Measurements from ENCODE around the gene DOCK4.

DOCK4 gene

DNA sequence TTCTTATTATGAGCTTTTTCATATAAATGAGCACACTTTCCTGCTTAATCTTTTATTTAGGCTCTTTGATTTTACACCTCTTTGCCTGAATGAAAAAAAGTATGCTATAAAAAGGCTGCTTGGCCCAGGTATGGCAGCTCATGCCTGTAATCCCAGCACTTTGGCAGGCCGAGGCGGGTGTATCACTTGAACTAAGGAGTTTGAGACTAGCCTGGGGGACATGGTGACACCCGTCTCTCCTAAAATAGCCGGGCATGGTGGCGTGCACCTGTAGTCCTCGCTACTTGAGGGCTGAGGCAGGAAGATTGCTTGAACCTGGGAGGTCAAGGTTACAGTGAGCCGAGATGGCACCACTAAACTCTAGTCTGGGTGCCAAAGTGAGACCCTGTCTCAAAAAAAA is 72.9 kb downstream of the DOCK4 start:
- no peak overlapping the region for H3K9ac ChIP-seq (ENCODE audit: low read depth, low read length, poor library complexity, severe bottlenecking)
- no peaks in the 10 kb centered on the region for H3K27me3 ChIP-seq (ENCODE audit: insufficient read depth, low read length, poor library complexity, severe bottlenecking)
- H3K36me3 ChIP-seq (ENCODE audit: insufficient read depth, low read length), result no peaks in the 10 kb centered on the region
- no peaks in the 10 kb centered on the region for H3F3A ChIP-seq (ENCODE audit: low read depth)
- TF ChIP-seq EZH2phosphoT487 (IDR thresholded peaks at IDR 0.05; ENCODE audit: borderline replicate concordance), result no peak
- TF ChIP-seq, protein P1, sequence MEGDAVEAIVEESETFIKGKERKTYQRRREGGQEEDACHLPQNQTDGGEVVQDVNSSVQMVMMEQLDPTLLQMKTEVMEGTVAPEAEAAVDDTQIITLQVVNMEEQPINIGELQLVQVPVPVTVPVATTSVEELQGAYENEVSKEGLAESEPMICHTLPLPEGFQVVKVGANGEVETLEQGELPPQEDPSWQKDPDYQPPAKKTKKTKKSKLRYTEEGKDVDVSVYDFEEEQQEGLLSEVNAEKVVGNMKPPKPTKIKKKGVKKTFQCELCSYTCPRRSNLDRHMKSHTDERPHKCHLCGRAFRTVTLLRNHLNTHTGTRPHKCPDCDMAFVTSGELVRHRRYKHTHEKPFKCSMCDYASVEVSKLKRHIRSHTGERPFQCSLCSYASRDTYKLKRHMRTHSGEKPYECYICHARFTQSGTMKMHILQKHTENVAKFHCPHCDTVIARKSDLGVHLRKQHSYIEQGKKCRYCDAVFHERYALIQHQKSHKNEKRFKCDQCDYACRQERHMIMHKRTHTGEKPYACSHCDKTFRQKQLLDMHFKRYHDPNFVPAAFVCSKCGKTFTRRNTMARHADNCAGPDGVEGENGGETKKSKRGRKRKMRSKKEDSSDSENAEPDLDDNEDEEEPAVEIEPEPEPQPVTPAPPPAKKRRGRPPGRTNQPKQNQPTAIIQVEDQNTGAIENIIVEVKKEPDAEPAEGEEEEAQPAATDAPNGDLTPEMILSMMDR (conservative IDR thresholded peaks at IDR 0.05; ENCODE audit: low read length), result no peak
- H3K79me2 ChIP-seq (ENCODE audit: insufficient read depth, low read length), result no peaks in the 10 kb centered on the region
- no peaks in the 10 kb centered on the region for H3K9me3 ChIP-seq (ENCODE audit: insufficient read depth, low read depth, low read length)
- H4K20me1 ChIP-seq (ENCODE audit: insufficient read depth, low read length, poor library complexity, severe bottlenecking), result no peaks in the 10 kb centered on the region
- peak overlapping the region; percentile 87; the same call in 1 of the 2 replicates for H2AFZ ChIP-seq (ENCODE audit: low read length)
- H3K4me1 ChIP-seq (ENCODE audit: insufficient read depth, low read length, poor library complexity, severe bottlenecking), result peaks cover 23% of the 10 kb centered on the region
- no peak overlapping the region for H3K4me2 ChIP-seq (ENCODE audit: low read depth, low read length, poor library complexity, severe bottlenecking)
- H3K9me2 ChIP-seq (replicated peaks; ENCODE audit: low read depth, low read length), result no peaks in the 10 kb centered on the region
- H3K4me3 ChIP-seq (ENCODE audit: low read length, poor library complexity, severe bottlenecking), result no peak overlapping the region

DNA sequence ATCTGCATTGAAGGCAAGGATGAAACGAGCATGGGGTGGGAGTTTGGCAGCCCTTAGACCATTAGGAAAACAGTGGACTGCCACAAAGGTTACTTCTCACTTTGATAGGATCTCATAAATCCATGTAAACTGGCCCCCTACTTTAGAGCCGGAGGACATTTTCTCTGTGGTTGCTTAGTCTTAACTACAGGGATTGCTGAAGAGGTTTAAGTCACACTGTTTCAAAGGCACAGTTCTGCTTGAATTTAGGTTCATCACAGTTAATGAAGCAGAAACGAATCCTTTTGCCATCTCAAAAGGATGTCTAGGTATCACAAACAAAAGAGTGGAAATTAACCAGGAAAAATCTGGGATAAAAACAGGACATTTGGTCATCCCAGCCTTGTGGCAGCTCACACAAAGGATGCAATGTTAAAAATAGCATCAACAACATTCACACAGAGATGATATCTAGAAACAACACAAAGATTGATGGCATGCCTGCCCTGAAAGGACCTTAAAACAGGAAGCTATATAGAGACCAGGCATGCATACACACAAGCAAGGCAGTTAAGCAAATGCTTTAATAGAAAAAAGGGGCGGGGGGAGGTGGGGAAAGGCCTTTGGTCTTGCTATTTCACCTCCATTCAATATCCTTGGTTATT is 74.0 kb downstream of the DOCK4 start:
- H3K4me2 ChIP-seq (ENCODE audit: low read depth, low read length, poor library complexity, severe bottlenecking), result peak overlapping the region; percentile 29
- no peaks in the 10 kb centered on the region for H3K9me2 ChIP-seq (replicated peaks; ENCODE audit: low read depth, low read length)
- no peaks in the 10 kb centered on the region for H3K36me3 ChIP-seq (ENCODE audit: insufficient read depth, low read length)
- no peaks in the 10 kb centered on the region for H4K20me1 ChIP-seq (ENCODE audit: insufficient read depth, low read length, poor library complexity, severe bottlenecking)
- TF ChIP-seq, protein P1 (conservative IDR thresholded peaks at IDR 0.05; ENCODE audit: low read length), result no peak
- TF ChIP-seq EZH2phosphoT487 (IDR thresholded peaks at IDR 0.05; ENCODE audit: borderline replicate concordance), result no peak
- no peaks in the 10 kb centered on the region for H3F3A ChIP-seq (ENCODE audit: low read depth)
- H3K4me3 ChIP-seq (ENCODE audit: low read length, poor library complexity, severe bottlenecking), result peak overlapping the region; percentile 10
- no peak overlapping the region for H3K9ac ChIP-seq (ENCODE audit: low read depth, low read length, poor library complexity, severe bottlenecking)
- peak overlapping the region; percentile 87 for H2AFZ ChIP-seq (ENCODE audit: low read length)
- H3K79me2 ChIP-seq (ENCODE audit: insufficient read depth, low read length), result no peaks in the 10 kb centered on the region
- peaks cover 20% of the 10 kb centered on the region for H3K4me1 ChIP-seq (ENCODE audit: insufficient read depth, low read length, poor library complexity, severe bottlenecking)
- H3K9me3 ChIP-seq (ENCODE audit: insufficient read depth, low read depth, low read length), result no peaks in the 10 kb centered on the region
- H3K27me3 ChIP-seq (ENCODE audit: insufficient read depth, low read length, poor library complexity, severe bottlenecking), result no peaks in the 10 kb centered on the region

DNA sequence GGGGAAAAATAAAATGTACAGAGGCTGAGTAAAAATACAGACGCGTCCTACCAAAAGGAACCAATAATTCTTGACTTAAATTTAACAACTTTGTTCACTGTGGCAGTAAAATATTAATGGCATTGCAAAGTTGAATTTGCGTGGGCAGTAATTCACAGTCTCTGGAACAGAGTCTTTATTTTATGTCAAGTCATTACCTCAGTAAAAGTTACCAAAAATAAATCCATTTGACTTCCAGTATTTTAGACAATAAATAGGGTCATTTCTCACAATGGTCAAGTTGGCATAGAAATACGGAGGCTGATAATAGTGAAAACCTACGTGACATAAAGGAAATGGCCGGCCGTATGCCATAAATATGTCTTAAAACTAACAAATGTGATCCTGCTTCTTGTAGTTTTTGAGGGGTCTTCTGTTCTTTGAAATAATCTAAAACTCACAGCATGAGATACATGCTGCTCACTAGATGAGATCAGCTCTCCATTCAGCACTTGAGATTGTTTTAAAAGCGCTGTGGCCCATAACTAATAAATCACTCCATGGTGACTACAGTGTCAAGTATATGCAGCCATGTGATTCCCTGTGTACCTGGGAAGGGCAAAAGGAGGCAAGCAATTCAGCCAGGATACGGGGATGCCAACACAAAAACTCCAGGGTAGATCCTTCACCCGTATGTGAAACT is 75.3 kb downstream of the DOCK4 start:
- no peaks in the 10 kb centered on the region for H3K79me2 ChIP-seq (ENCODE audit: insufficient read depth, low read length)
- H4K20me1 ChIP-seq (ENCODE audit: insufficient read depth, low read length, poor library complexity, severe bottlenecking), result no peaks in the 10 kb centered on the region

More for the DNA sequence above, 75.3 kb downstream of the DOCK4 start:
- Histone ChIP-seq H3K4me1 (ENCODE audit: insufficient read depth, low read length, poor library complexity, severe bottlenecking) (peaks cover 20% of the 10 kb centered on the region), H2AFZ (ENCODE audit: low read length) (no peak overlapping the region), H3K9me3 (ENCODE audit: insufficient read depth, low read depth, low read length) (0 out of 2 replicates have a peak, but pooled peaks cover 4% of the 10 kb centered on the region), H3K4me3 (ENCODE audit: low read length, poor library complexity, severe bottlenecking) (no peak overlapping the region), H3K9ac (ENCODE audit: low read depth, low read length, poor library complexity, severe bottlenecking) (no peak overlapping the region), H3K36me3 (ENCODE audit: insufficient read depth, low read length) (no peaks in the 10 kb centered on the region), H3K9me2 (replicated peaks; ENCODE audit: low read depth, low read length) (no peaks in the 10 kb centered on the region), H3K4me2 (ENCODE audit: low read depth, low read length, poor library complexity, severe bottlenecking) (no peak overlapping the region), H3F3A (ENCODE audit: low read depth) (no peaks in the 10 kb centered on the region), H3K27me3 (ENCODE audit: insufficient read depth, low read length, poor library complexity, severe bottlenecking) (no peaks in the 10 kb centered on the region)
- no peak for TF ChIP-seq EZH2phosphoT487 (IDR thresholded peaks at IDR 0.05; ENCODE audit: borderline replicate concordance)
- TF ChIP-seq, protein P1 (conservative IDR thresholded peaks at IDR 0.05; ENCODE audit: low read length), result no peak
